Ascending aorta (tissue), 2 donors: ENCODE data around the gene GDNF. TPM values are rescaled to one million over a fixed set of nuclear protein-coding genes. Genes with fewer than 3 reads are reported as not detected.

Experiments used
- DNase-seq, 2 donors: peaks; one replicate each; pipeline ENCODE4 v3.0.0-alpha.2; 2019; ENCODE audit warnings: low spot score in 2 of 2
- H3K27ac ChIP-seq, 2 donors: fragments of 200-600 bp; sonication (generic); one replicate each; pipeline ENCODE4 v1.5.1; 2016 to 2017; ENCODE audit warnings: mild to moderate bottlenecking in 1 of 2
- H3K27me3 ChIP-seq: fragments of 200-600 bp; sonication (generic); one replicate; pipeline ENCODE4 v1.5.1; 2017
- H3K36me3 ChIP-seq, 2 donors: fragments of 200-600 bp; sonication (generic); one replicate each; pipeline ENCODE4 v1.5.1; 2016
- H3K4me1 ChIP-seq, 2 donors: fragments of 200-600 bp; sonication (generic); one replicate each; pipeline ENCODE4 v1.5.1; 2016 to 2017; ENCODE audit warnings: mild to moderate bottlenecking in 1 of 2
- H3K4me3 ChIP-seq, 2 donors: fragments of 200-600 bp; sonication (generic); one replicate each; pipeline ENCODE4 v1.5.1; 2016 to 2017; ENCODE audit warnings: mild to moderate bottlenecking in 1 of 2
- H3K9me3 ChIP-seq, 2 donors: fragments of 200-600 bp; sonication (generic); one replicate each; pipeline ENCODE4 v1.5.1; 2016
- CTCF ChIP-seq, 3 experiments: fragments of 200-600 bp in 2 of 3; fragments of 450-650 bp in 1 of 3; sonication (generic) in 2 of 3; IDR thresholded peaks; one replicate each; pipeline ENCODE4 v1.5.1; 2016 to 2019; ENCODE audit warnings: antibody characterized with exemption in 3 of 3, mild to moderate bottlenecking in 1 of 3, moderate library complexity in 1 of 3
- intact Hi-C: fragments of 100-400 bp; cut with DNase I; formaldehyde crosslinking; loops from one replicate; pipeline ENCODE4 v1.15.1; 2023
- total RNA-seq: library from RNA; depleted of rRNA; stranded (reverse); fragments of >200 nt; gene quantifications from one replicate; pipeline ENCODE4 v1.1.0, GENCODE V29; 2016

The GDNF gene
- total RNA-seq, 1 donor from 2014 or later: not detected

- no peak for DNase-seq
- H3K4me3 ChIP-seq: peak overlapping the region; percentile 57 to 66
- H3K4me1 ChIP-seq: peaks cover 0 to 32% of the 10 kb centered on the region in 2 donors
- intact Hi-C loops: loop anchor here (1.0 kb wide), 1 partner anchor 354 kb away; no protein-coding TSS in a partner anchor
- TF ChIP-seq CTCF (IDR thresholded peaks at IDR 0.05): no peak
- no peaks in the 10 kb centered on the region for H3K36me3 ChIP-seq
- H3K9me3 ChIP-seq: no peaks in the 10 kb centered on the region
- H3K27me3 ChIP-seq: peaks cover 12% of the 10 kb centered on the region
- no peak overlapping the region for H3K27ac ChIP-seq
These were observed 904 bp downstream of the GDNF start for GRCh38 chr5:37838933-37839341.

GRCh38 chr5:37838152-37838932 is 1.5 kb downstream of the GDNF start:
- H3K4me1 ChIP-seq: peaks cover 0 to 32% of the 10 kb centered on the region in 2 donors
- H3K27ac ChIP-seq: no peak overlapping the region
- DNase-seq: no peak
- no peaks in the 10 kb centered on the region for H3K9me3 ChIP-seq
- H3K27me3 ChIP-seq: peaks cover 12% of the 10 kb centered on the region
- peak overlapping the region; percentile 52 to 57 for H3K4me3 ChIP-seq
- H3K36me3 ChIP-seq: no peaks in the 10 kb centered on the region
- peak in 1 of 3 experiments; percentile 16 for TF ChIP-seq CTCF (IDR thresholded peaks at IDR 0.05)
- intact Hi-C loops: loop anchor here (1.0 kb wide), 1 partner anchor 355 kb away; no protein-coding TSS in a partner anchor

- peaks cover 12% of the 10 kb centered on the region for H3K27me3 ChIP-seq
- DNase-seq: peak in 1 of 2 donors; percentile 77
- peak overlapping the region; percentile 52 to 57 for H3K4me3 ChIP-seq
- no peaks in the 10 kb centered on the region for H3K36me3 ChIP-seq
- TF ChIP-seq CTCF (IDR thresholded peaks at IDR 0.05): peak; percentile 47 to 74 (median 59)
- no peak overlapping the region for H3K27ac ChIP-seq
- intact Hi-C loops: loop anchor here (1.0 kb wide), 1 partner anchor 356 kb away; no protein-coding TSS in a partner anchor
- H3K9me3 ChIP-seq: no peaks in the 10 kb centered on the region
- H3K4me1 ChIP-seq: peaks cover 0 to 32% of the 10 kb centered on the region in 2 donors
These were observed 2.3 kb downstream of the GDNF start for GRCh38 chr5:37837414-37838032.

- H3K27ac ChIP-seq: no peak overlapping the region
- DNase-seq: no peak
These were observed 3.0 kb downstream of the GDNF start for GRCh38 chr5:37836592-37837413.

More at GRCh38 chr5:37836592-37837413, 3.0 kb downstream of the GDNF start:
- H3K9me3 ChIP-seq: no peaks in the 10 kb centered on the region
- no peak for TF ChIP-seq CTCF (IDR thresholded peaks at IDR 0.05)
- peaks cover 0 to 32% of the 10 kb centered on the region in 2 donors for H3K4me1 ChIP-seq
- intact Hi-C loops: no loop called here
- H3K36me3 ChIP-seq: no peaks in the 10 kb centered on the region
- H3K27me3 ChIP-seq: peaks cover 12% of the 10 kb centered on the region
- peak overlapping the region; percentile 52 to 57 for H3K4me3 ChIP-seq
